A673 (cell line): Measurements from ENCODE around the gene ERVH48-1. TPM values are rescaled to one million over a fixed set of nuclear protein-coding genes. Genes with fewer than 3 reads are reported as not detected.
"Not testable (repeated sequence)": the region's sequence is repeated elsewhere in the genome, so short reads cannot be mapped to it uniquely, and the experiment has no call there.

ENCODE experiments used
- BruUV-seq: library from RNA; stranded (reverse); fragments of 400-500 nt; replicated peaks from 2 replicates; lab custom pipeline; 2021; lab: Mats Ljungman, UMichigan
- CTCF ChIA-PET: fragments of 300-600 bp; sonication (Branson Sonifier 250); formaldehyde crosslinking; loops from one replicate; lab custom pipeline; 2022; ENCODE audit warnings: antibody characterized with exemption; lab: Charles Lee
- POLR2A ChIA-PET: fragments of 300-600 bp; sonication (Branson Sonifier 250); formaldehyde crosslinking; loops from one replicate; lab custom pipeline; 2022; ENCODE audit warnings: antibody characterized with exemption; ENCODE audit not compliant: low non-redundant PET; lab: Charles Lee
- DNase-seq: peaks from one replicate; pipeline ENCODE4 v3.0.0-alpha.2; 2015; ENCODE audit warnings: low spot score
- H3K27ac ChIP-seq: fragments of 200-600 bp; sonication (generic); 2 replicates; pipeline ENCODE4 v1.5.1; 2016; ENCODE audit warnings: mixed run types, low read depth, mild to moderate bottlenecking, mixed read lengths, antibody characterized with exemption, low read length; ENCODE audit not compliant: poor library complexity, severe bottlenecking
- H3K27me3 ChIP-seq: fragments of 200-600 bp; sonication (generic); replicated peaks from 2 replicates; pipeline ENCODE4 v1.6.1; 2017; ENCODE audit warnings: mixed run types, low read depth, mild to moderate bottlenecking, mixed read lengths, antibody characterized with exemption, low read length; ENCODE audit not compliant: insufficient read depth, poor library complexity
- H3K36me3 ChIP-seq: fragments of 200-600 bp; sonication (generic); 2 replicates; pipeline ENCODE4 v1.6.1; 2016; ENCODE audit warnings: mixed run types, mild to moderate bottlenecking, mixed read lengths, antibody characterized with exemption, low read length; ENCODE audit not compliant: insufficient read depth, poor library complexity, severe bottlenecking
- H3K4me1 ChIP-seq: fragments of 200-600 bp; sonication (generic); 2 replicates; pipeline ENCODE4 v1.6.1; 2017; ENCODE audit warnings: mixed run types, mild to moderate bottlenecking, mixed read lengths, antibody characterized with exemption, low read length; ENCODE audit not compliant: insufficient read depth, poor library complexity, severe bottlenecking
- H3K4me3 ChIP-seq: fragments of 200-600 bp; sonication (generic); 2 replicates; pipeline ENCODE4 v1.5.1; 2016; ENCODE audit warnings: low read depth, mixed run types, mild to moderate bottlenecking, mixed read lengths, low read length; ENCODE audit not compliant: poor library complexity, severe bottlenecking
- H3K9me3 ChIP-seq: fragments of 200-600 bp; sonication (generic); 2 replicates; pipeline ENCODE4 v1.6.1; 2016; ENCODE audit warnings: mixed run types, low read depth, mild to moderate bottlenecking, mixed read lengths, antibody characterized with exemption, low read length; ENCODE audit not compliant: poor library complexity, severe bottlenecking
- EZH2 ChIP-seq: fragments of 200-600 bp; sonication (generic); IDR thresholded peaks from 2 replicates; pipeline ENCODE4 v1.6.1; 2017; ENCODE audit warnings: borderline replicate concordance, low read depth, mild to moderate bottlenecking, mixed read lengths, antibody characterized with exemption, low read length; ENCODE audit not compliant: poor library complexity, severe bottlenecking
- intact Hi-C: fragments of 100-400 bp; cut with micrococcal nuclease; formaldehyde crosslinking; loops from one replicate; pipeline ENCODE4 v1.10.0; 2022; ENCODE audit not compliant: unreplicated experiment
- total RNA-seq: library from RNA; stranded (reverse); gene quantifications from 2 replicates; pipeline ENCODE4 v1.2.3, GENCODE V29; 2021
- TF ChIP-seq, protein P1 (sequence below): fragments of 300-800, 200-600 bp; sonication (generic); conservative IDR thresholded peaks from 2 replicates; pipeline ENCODE4 v1.5.1; 2017; ENCODE audit warnings: low read depth, mild to moderate bottlenecking, antibody characterized with exemption, low read length, moderate library complexity, mixed read lengths

Gene ERVH48-1
- total RNA-seq, 1 experiment from 2014 or later = 0.34 TPM

DNA sequence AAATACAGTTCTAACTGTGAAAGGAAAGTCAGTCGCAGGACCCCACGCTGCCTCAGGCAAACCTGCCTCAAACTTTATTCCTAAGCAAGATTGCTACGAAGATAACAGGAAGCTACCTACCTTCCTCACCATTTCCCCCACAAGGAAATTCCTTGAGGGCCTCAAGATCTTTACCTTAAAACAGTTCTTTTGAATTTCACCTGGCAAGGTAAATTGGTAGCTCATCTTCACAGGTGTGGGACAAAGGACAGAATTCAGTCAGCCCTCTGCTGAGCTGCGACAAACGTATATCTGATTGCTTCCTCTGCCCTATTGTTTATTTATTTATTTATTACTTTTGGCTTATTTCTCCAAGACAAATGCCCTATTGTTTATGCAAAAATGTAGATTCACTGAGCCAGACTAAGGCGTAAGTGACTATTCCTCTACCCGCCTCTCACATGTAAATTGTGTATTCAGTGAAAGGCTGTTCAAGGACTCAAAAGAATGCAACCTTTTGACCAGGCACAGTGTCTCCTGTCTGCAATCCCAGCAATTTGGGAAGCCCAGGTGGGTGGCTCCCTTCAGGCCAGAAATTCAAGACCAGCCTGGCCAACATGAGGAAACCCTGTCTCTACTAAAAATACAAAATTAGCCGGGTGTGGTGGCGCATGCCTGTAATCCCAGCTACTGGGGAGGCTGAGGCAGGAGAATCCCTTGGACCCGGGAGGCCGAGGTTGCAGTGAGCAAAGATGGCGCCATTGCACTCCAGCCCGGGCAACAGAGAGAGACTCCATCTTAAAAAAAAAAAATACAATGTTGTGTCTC, 31.6 kb upstream of the ERVH48-1 start:
- ChIA-PET POLR2A (no interaction called here), CTCF (no interaction called here)
- intact Hi-C loops = no loop called here
- Histone ChIP-seq H3K27ac (no peak overlapping the region), H3K4me1 (no peaks in the 10 kb centered on the region), H3K27me3 (no peaks in the 10 kb centered on the region), H3K4me3 (no peak overlapping the region), H3K9me3 (no peaks in the 10 kb centered on the region), H3K36me3 (no peaks in the 10 kb centered on the region)
- no peak for DNase-seq
- no TSS peak for BruUV-seq
- no peak for TF ChIP-seq EZH2
- TF ChIP-seq, protein P1, sequence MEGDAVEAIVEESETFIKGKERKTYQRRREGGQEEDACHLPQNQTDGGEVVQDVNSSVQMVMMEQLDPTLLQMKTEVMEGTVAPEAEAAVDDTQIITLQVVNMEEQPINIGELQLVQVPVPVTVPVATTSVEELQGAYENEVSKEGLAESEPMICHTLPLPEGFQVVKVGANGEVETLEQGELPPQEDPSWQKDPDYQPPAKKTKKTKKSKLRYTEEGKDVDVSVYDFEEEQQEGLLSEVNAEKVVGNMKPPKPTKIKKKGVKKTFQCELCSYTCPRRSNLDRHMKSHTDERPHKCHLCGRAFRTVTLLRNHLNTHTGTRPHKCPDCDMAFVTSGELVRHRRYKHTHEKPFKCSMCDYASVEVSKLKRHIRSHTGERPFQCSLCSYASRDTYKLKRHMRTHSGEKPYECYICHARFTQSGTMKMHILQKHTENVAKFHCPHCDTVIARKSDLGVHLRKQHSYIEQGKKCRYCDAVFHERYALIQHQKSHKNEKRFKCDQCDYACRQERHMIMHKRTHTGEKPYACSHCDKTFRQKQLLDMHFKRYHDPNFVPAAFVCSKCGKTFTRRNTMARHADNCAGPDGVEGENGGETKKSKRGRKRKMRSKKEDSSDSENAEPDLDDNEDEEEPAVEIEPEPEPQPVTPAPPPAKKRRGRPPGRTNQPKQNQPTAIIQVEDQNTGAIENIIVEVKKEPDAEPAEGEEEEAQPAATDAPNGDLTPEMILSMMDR = no peak

DNA sequence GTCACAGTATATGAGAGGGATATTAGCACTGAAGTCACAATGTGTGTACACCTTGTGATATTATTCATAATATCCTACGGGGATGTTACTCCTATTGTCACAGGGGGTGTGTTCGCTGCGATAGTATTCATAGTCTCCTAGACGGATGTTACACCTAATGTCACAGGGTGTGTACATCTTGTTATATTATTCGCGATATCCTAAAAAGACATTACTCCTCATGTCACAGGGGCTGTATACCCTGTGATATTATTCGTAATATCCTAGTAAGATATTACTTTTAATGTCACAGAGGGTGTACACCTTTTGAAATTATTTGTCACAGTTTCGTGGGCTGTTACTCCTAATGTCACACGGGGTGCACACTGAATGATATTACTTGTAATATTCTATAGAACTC, 25.8 kb upstream of the ERVH48-1 start:
- BruUV-seq, DNase-seq, H3K4me1 ChIP-seq, POLR2A ChIA-PET, H3K9me3 ChIP-seq, H3K27me3 ChIP-seq, H3K36me3 ChIP-seq, H3K27ac ChIP-seq, CTCF ChIA-PET, intact Hi-C loops, H3K4me3 ChIP-seq: not testable (repeated sequence)

DNA sequence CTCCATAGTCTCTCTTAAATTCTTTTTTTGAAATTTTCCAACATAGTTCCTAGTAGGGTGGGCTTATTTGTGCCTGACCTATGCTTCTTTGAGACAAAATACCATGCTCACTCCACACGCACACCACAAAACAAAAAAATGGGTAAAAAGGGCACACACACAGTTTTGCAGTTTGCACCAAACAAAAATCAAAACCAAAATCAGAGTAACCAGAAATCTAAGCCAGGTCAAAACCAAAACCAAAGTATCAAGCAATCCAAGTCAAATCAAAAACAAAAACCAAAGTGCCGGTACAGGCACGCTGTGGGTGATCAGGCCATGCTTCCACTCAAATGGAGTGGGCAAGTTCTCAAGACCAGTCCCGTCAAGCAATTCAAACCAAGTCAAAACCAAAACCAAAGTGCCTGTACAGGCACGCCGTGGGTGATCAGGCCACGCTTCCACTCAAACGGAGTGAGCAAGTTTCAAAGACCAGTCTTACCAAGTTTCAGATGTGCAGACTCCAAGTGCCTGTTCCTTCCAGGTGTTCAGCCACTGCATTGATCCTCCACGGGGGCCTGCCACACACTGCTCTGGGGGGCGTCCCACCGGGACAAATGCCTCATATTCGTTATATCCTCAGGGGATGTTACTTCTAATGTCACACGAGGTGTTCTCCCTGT, 23.8 kb upstream of the ERVH48-1 start:
- H3K4me3 ChIP-seq, H3K27me3 ChIP-seq, DNase-seq, H3K27ac ChIP-seq, CTCF ChIA-PET, H3K36me3 ChIP-seq, H3K9me3 ChIP-seq, POLR2A ChIA-PET, intact Hi-C loops, H3K4me1 ChIP-seq, BruUV-seq: not testable (repeated sequence)

DNA sequence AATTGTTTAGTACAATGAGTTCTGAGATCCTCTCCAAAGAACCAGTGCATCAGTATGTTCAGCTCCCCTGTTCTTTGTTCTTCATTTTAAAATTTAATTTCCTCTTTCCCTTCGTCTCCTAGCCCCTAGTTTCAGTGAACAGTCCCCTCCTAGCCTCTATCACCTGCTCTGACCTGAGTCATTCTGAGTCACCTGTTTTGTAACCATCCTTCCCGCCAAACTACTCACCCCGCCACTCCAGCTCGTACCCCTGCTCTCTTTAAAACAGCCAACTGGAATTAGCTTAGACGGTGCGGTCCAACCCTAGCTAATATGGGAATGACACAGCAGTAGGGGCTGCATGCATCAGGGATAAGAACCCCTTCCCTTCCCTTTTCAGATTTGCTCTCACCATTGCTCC, 16.8 kb upstream of the ERVH48-1 start:
- no peak overlapping the region for H3K4me3 ChIP-seq
- TF ChIP-seq EZH2 = no peak
- TF ChIP-seq, protein P1 = no peak
- H3K27me3 ChIP-seq = no peaks in the 10 kb centered on the region
- H3K36me3 ChIP-seq = no peaks in the 10 kb centered on the region
- ChIA-PET CTCF (no interaction called here), POLR2A (no interaction called here)
- DNase-seq = no peak
- no peak overlapping the region for H3K27ac ChIP-seq
- BruUV-seq = no TSS peak
- H3K4me1 ChIP-seq = peaks cover 7% of the 10 kb centered on the region
- intact Hi-C loops = no loop called here
- H3K9me3 ChIP-seq = no peaks in the 10 kb centered on the region
